Coronary artery (tissue), 2 donors: ENCODE measurements around the gene GALNT14.

ENCODE experiments used
- DNase-seq: peaks from one replicate; pipeline ENCODE4 v3.0.0-alpha.2; 2017; ENCODE audit warnings: low spot score
- H3K27ac ChIP-seq, 2 donors: fragments of 200-600 bp; sonication (generic); one replicate each; pipeline ENCODE4 v1.5.1; 2016 to 2019
- H3K4me3 ChIP-seq: fragments of 200-600 bp; sonication (generic); 2 replicates; pipeline ENCODE4 v1.5.1; 2016; ENCODE audit warnings: mild to moderate bottlenecking, moderate library complexity
- TF ChIP-seq, protein P1 (sequence below): fragments of 200-600 bp; sonication (generic); IDR thresholded peaks from one replicate; pipeline ENCODE4 v1.5.1; 2019; ENCODE audit warnings: antibody characterized with exemption

GALNT14 gene

DNA sequence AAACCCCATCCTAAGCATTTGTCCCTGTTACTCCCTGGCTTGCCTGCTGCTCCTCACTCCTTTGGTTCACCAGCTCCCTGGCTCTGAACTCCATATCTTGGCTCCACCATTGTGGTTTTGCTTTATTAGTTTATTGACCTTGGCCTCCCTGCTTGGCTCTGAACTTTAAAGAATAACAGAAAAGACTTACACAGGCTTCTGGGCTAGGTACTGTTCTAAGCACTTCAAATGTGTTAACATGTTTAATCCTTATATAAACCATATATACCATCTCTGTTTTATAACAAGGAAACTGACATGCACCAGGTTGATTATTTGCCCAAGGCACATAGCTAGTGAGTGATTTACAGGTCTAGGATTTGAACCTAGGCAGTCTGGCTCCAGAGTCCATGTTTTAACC lies 181.2 kb downstream of the GALNT14 start:
- H3K27ac ChIP-seq: no peak overlapping the region
- TF ChIP-seq, protein P1, sequence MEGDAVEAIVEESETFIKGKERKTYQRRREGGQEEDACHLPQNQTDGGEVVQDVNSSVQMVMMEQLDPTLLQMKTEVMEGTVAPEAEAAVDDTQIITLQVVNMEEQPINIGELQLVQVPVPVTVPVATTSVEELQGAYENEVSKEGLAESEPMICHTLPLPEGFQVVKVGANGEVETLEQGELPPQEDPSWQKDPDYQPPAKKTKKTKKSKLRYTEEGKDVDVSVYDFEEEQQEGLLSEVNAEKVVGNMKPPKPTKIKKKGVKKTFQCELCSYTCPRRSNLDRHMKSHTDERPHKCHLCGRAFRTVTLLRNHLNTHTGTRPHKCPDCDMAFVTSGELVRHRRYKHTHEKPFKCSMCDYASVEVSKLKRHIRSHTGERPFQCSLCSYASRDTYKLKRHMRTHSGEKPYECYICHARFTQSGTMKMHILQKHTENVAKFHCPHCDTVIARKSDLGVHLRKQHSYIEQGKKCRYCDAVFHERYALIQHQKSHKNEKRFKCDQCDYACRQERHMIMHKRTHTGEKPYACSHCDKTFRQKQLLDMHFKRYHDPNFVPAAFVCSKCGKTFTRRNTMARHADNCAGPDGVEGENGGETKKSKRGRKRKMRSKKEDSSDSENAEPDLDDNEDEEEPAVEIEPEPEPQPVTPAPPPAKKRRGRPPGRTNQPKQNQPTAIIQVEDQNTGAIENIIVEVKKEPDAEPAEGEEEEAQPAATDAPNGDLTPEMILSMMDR: no peak
- no peak for DNase-seq
- no peak overlapping the region for H3K4me3 ChIP-seq

DNA sequence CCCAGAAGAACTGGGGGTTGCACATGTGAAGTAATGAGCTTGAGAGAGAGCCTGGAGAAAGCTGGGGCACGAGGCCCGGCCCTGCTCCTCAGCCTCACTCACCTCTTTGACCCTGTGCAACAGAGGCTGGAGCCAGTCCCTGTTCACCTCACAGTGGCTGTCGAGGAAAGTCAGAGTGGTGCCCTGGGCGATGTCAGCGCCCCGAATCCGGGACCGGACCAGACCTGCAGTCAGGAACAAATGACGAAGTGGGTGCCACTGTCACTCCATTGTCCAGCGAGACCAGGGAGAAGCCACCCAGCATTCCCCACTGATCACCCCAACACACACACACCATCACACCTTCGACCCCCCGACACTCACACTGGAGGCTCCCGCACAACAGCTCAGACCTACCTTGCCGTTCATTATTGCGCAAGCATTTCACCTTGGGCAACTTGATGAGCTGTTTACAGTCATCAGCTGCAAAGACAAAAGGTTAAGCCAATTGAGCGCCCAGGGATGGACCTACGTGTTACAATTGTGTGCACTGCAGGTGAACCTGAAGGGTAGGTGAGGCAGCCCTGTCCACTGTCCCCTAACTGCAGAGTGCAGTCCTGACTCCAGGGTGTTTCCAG lies 182.6 kb downstream of the GALNT14 start:
- H3K27ac ChIP-seq: no peak overlapping the region
- no peak for DNase-seq

DNA sequence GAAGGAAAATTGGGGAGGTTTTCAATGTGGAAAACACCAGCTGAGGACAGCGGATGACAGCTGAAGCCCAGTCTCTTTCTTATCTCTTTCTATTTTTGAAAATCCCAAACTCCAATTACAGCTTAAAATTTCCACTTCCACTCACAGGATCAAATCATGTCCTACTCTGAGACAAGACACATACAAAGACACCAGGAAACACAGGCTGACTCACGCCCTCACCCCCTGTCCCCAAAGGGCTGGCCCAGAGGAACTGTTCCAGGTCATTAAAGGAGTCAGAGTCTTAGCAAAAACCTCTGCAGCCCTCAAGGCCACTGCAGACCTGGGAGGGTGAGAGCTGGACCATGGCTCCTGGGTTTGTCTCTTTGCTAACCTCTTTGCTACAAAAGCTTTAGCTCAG lies 187.9 kb downstream of the GALNT14 start:
- H3K27ac ChIP-seq: no peak overlapping the region
- H3K4me3 ChIP-seq: no peak overlapping the region
- TF ChIP-seq, protein P1: no peak
- DNase-seq: no peak

More for the DNA sequence above, 182.6 kb downstream of the GALNT14 start:
- TF ChIP-seq, protein P1: no peak
- H3K4me3 ChIP-seq: no peak overlapping the region

DNA sequence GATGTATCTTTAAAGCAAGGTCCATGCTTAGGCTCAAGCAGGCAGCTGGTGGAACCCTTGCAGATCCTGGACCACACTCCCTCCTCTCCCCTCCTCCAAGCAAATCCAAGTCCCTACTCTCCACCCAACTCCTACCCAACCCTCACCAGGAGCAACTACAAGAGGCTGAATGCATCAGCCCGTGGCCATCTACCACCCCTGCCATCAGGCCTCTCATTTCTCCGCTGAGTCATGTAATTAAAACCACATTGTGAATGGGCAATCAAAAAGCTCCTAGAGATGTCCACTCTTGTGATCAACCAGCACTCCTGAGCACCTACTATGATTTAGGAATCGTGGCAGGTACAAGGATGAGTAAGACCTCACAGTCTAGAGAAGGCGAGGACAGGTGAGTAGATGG lies 188.8 kb downstream of the GALNT14 start:
- Histone ChIP-seq H3K27ac (no peak overlapping the region), H3K4me3 (no peak overlapping the region)
- no peak for DNase-seq
- TF ChIP-seq, protein P1: no peak

DNA sequence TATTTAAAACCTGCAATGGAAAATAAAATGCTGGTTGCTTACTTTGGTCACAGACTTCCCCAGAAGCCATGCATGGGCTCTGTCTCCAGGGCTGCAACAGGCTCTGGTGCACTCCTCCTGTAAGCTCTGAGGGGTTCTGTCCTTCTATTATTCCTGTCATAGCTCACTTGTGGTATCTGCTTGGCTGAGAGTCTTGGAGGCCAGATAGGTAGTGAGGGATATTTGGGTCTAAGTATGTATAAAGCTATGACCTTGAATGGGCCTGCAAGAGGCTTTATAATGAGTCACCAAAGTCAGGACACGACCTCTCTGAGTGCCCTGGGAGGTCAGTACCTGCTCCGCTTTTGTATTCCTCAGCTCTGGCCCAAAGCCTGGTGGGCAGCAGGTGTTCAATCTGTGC lies 189.4 kb downstream of the GALNT14 start:
- DNase-seq: no peak
- Histone ChIP-seq H3K27ac (no peak overlapping the region), H3K4me3 (no peak overlapping the region)
- TF ChIP-seq, protein P1: no peak

DNA sequence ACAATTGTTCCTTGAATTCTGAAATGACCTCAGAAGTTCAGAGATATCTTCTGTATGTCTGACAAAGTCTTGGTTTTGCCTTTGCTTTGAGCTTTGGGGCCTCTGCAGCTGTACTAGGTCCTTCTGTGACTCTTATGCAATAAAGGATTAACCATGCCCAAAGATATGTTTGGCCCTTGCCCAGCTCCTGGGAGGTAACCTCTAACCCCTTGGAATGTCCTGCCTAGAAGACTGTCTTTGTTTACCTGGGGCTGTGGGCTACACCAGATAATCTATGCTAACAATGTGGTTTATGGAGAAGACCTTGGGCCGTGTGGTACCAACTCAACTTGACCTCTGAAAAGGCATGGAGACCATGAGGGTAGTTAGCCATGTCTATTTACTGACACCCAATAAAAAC lies 190.1 kb downstream of the GALNT14 start:
- TF ChIP-seq, protein P1: no peak
- H3K27ac ChIP-seq: no peak overlapping the region
- no peak overlapping the region for H3K4me3 ChIP-seq
- DNase-seq: no peak

DNA sequence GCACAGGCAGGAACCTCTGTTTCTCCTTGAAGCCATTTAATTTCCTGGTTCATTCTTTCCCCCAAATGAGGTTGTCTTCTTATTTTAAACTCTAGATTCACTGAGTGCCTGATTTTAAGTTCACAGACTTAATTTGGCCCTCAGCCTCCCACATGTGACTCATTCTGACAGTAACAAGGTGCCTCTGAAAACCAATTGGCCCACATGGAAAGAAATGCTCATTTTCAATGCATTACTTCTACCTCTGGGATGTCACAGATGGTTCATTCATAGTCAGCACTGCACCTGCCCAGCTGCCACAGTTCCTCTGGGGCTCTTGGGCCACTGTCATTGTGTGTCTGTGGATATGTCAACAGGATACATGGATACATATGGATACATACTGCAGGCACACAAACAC lies 190.6 kb downstream of the GALNT14 start:
- TF ChIP-seq, protein P1: no peak
- no peak for DNase-seq
- no peak overlapping the region for H3K27ac ChIP-seq
- no peak overlapping the region for H3K4me3 ChIP-seq
